ENCODE results near the gene CCNL1.

DNA sequence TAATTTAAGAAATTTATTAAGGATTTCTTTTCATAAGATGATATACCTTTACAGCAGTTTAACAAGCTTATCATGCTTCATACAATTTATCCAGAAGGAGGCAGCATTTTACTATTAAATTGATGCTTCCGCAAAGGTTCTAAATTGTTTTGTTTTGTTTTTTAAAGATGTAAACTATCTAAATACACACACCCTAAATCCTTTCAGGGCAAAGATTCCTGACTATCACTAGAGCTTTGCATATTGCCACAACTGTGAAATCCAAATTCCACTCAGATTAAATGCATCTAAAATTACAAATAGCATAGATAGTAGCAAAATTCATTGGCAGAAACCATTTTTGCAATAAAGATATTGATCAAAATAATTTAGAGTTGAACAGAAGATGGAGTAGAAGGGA lies 44.5 kb upstream of the CCNL1 start:
- TF ChIP-seq GATA2 (IDR thresholded peaks at IDR 0.05; ENCODE audit: low read depth, low read length) (no peak), GATA3 (IDR thresholded peaks at IDR 0.05; ENCODE audit: low read depth, low read length) (no peak)

Measured in SH-SY5Y (cell line).